ENCODE measurements around the gene LRFN2. TPM values are rescaled to one million over a fixed set of nuclear protein-coding genes. Genes with fewer than 3 reads are reported as not detected.

The LRFN2 gene
- total RNA-seq, 1 donor from 2014 or later: not detected

GRCh38 chr6:40524797-40525585, 62.2 kb downstream of the LRFN2 start:
- no peak for DNase-seq
- Mint-ChIP-seq H3K9me3 (no peaks in the 10 kb centered on the region), H3K36me3 (ENCODE audit: low read depth) (no peaks in the 10 kb centered on the region), H3K4me3 (no peak overlapping the region), H3K27ac (no peak overlapping the region), H3K4me1 (no peaks in the 10 kb centered on the region), H3K27me3 (peaks cover 3% of the 10 kb centered on the region)
- CTCF ChIA-PET: no interaction called here
- TF ChIP-seq CTCF (IDR thresholded peaks at IDR 0.05): no peak
- no peak for ATAC-seq (ENCODE audit: low read depth)
- intact Hi-C loops (cut with micrococcal nuclease): no loop called here
- POLR2A ChIA-PET: no interaction called here

- ChIA-PET POLR2A (no interaction called here), CTCF (no interaction called here)
- intact Hi-C loops (cut with micrococcal nuclease): no loop called here
- no peaks in the 10 kb centered on the region for H3K4me1 Mint-ChIP-seq
- H3K27ac Mint-ChIP-seq: no peak overlapping the region
- TF ChIP-seq CTCF (IDR thresholded peaks at IDR 0.05): no peak
- H3K36me3 Mint-ChIP-seq (ENCODE audit: low read depth): no peaks in the 10 kb centered on the region
- DNase-seq (no peak), ATAC-seq (ENCODE audit: low read depth) (no peak)
- H3K9me3 Mint-ChIP-seq: no peaks in the 10 kb centered on the region
- H3K4me3 Mint-ChIP-seq: no peak overlapping the region
- peaks cover 6% of the 10 kb centered on the region for H3K27me3 Mint-ChIP-seq
Measured at GRCh38 chr6:40523505-40524172, 63.5 kb downstream of the LRFN2 start.

GRCh38 chr6:40521496-40521895, 65.7 kb downstream of the LRFN2 start:
- H3K4me1 Mint-ChIP-seq: no peaks in the 10 kb centered on the region
- ATAC-seq (ENCODE audit: low read depth) (no peak), DNase-seq (no peak)
- TF ChIP-seq CTCF (IDR thresholded peaks at IDR 0.05): no peak
- H3K27ac Mint-ChIP-seq: no peak overlapping the region
- intact Hi-C loops (cut with micrococcal nuclease): no loop called here
- H3K9me3 Mint-ChIP-seq: no peaks in the 10 kb centered on the region
- H3K27me3 Mint-ChIP-seq: peaks cover 6% of the 10 kb centered on the region
- POLR2A ChIA-PET: no interaction called here
- H3K4me3 Mint-ChIP-seq: no peak overlapping the region
- no peaks in the 10 kb centered on the region for H3K36me3 Mint-ChIP-seq (ENCODE audit: low read depth)
- CTCF ChIA-PET: no interaction called here

GRCh38 chr6:40520678-40521077, 66.5 kb downstream of the LRFN2 start:
- POLR2A ChIA-PET: no interaction called here
- H3K4me1 Mint-ChIP-seq: no peaks in the 10 kb centered on the region
- intact Hi-C loops (cut with micrococcal nuclease): no loop called here
- H3K27ac Mint-ChIP-seq: no peak overlapping the region
- ATAC-seq (ENCODE audit: low read depth) (no peak), DNase-seq (no peak)
- H3K27me3 Mint-ChIP-seq: peaks cover 6% of the 10 kb centered on the region
- H3K4me3 Mint-ChIP-seq: no peak overlapping the region
- no peaks in the 10 kb centered on the region for H3K9me3 Mint-ChIP-seq
- no peak for TF ChIP-seq CTCF (IDR thresholded peaks at IDR 0.05)
- CTCF ChIA-PET: no interaction called here
- H3K36me3 Mint-ChIP-seq (ENCODE audit: low read depth): no peaks in the 10 kb centered on the region

- peaks cover 6% of the 10 kb centered on the region for H3K27me3 Mint-ChIP-seq
- no peaks in the 10 kb centered on the region for H3K36me3 Mint-ChIP-seq (ENCODE audit: low read depth)
- H3K4me3 Mint-ChIP-seq: no peak overlapping the region
- intact Hi-C loops (cut with micrococcal nuclease): no loop called here
- DNase-seq (no peak), ATAC-seq (ENCODE audit: low read depth) (no peak)
- TF ChIP-seq CTCF (IDR thresholded peaks at IDR 0.05): no peak
- ChIA-PET POLR2A (no interaction called here), CTCF (no interaction called here)
- no peak overlapping the region for H3K27ac Mint-ChIP-seq
- H3K9me3 Mint-ChIP-seq: no peaks in the 10 kb centered on the region
- H3K4me1 Mint-ChIP-seq: no peaks in the 10 kb centered on the region
Measured at GRCh38 chr6:40520084-40520483, 67.1 kb downstream of the LRFN2 start.

All from activated B cell treated with CpG ODN at 0.5 μM for 24 hours (primary cell).